ENCODE results near the gene RPS23. TPM values are rescaled to one million over a fixed set of nuclear protein-coding genes. Genes with fewer than 3 reads are reported as not detected.

Gene RPS23
- total and polyA plus RNA-seq, 2 experiments from 2014 or later = 2,261 to 3,526 TPM

GRCh38 chr5:82257729-82258128 lies 20.4 kb downstream of the RPS23 start:
- no peak overlapping the region for H3K4me3 ChIP-seq
- H3K4me1 ChIP-seq (ENCODE audit: insufficient read depth) = no peaks in the 10 kb centered on the region; the same call in 1 of the 2 replicates
- no peaks in the 10 kb centered on the region for H3K27me3 Mint-ChIP-seq (ENCODE audit: insufficient read depth, low read depth, poor library complexity)
- H3F3A ChIP-seq (replicated peaks; ENCODE audit: low read depth) = no peaks in the 10 kb centered on the region
- peaks cover 23% of the 10 kb centered on the region for H3K4me1 Mint-ChIP-seq
- no peaks in the 10 kb centered on the region for H3K36me3 ChIP-seq (ENCODE audit: insufficient read depth)
- no peak overlapping the region for H3K4me3 Mint-ChIP-seq
- H3K9me2 ChIP-seq (ENCODE audit: insufficient read depth) = no peaks in the 10 kb centered on the region
- peak; percentile 79 for ATAC-seq
- peak overlapping the region; percentile 23; the same call in 1 of the 2 replicates for H3K27ac ChIP-seq (ENCODE audit: low read depth)
- peak; percentile 53 for DNase-seq (ENCODE audit: low spot score)
- peak overlapping the region; percentile 33 for H3K27ac Mint-ChIP-seq
- no peaks in the 10 kb centered on the region for H4K20me1 ChIP-seq (replicated peaks; ENCODE audit: insufficient read depth)
- no peaks in the 10 kb centered on the region for H3K27me3 ChIP-seq (ENCODE audit: insufficient read depth)
- no peak overlapping the region for H2AFZ ChIP-seq
- no peaks in the 10 kb centered on the region for H3K36me3 Mint-ChIP-seq (ENCODE audit: low read depth)
- TF ChIP-seq ZNF462 (CRISPR knock-in tag; IDR thresholded peaks at IDR 0.05) (peak; percentile 59; the same call in 1 of the 2 replicates), EZH2 (IDR thresholded peaks at IDR 0.05; ENCODE audit: low read depth, unreplicated experiment) (no peak), POLR2AphosphoS5 (IDR thresholded peaks at IDR 0.05; ENCODE audit: low read depth) (no peak)
- H3K9me3 Mint-ChIP-seq = no peaks in the 10 kb centered on the region
- no peak overlapping the region for H3K4me2 ChIP-seq
- H3K79me2 ChIP-seq (replicated peaks; ENCODE audit: insufficient read depth) = no peaks in the 10 kb centered on the region

GRCh38 chr5:82257247-82257646 lies 20.9 kb downstream of the RPS23 start:
- Histone ChIP-seq H3K4me2 (no peak overlapping the region), H3K27ac (ENCODE audit: low read depth) (no peak overlapping the region), H3K4me1 (ENCODE audit: insufficient read depth) (no peaks in the 10 kb centered on the region; the same call in 1 of the 2 replicates), H3K4me3 (no peak overlapping the region), H3K79me2 (replicated peaks; ENCODE audit: insufficient read depth) (no peaks in the 10 kb centered on the region), H3K36me3 (ENCODE audit: insufficient read depth) (no peaks in the 10 kb centered on the region), H3F3A (replicated peaks; ENCODE audit: low read depth) (no peaks in the 10 kb centered on the region), H2AFZ (no peak overlapping the region), H3K9me2 (ENCODE audit: insufficient read depth) (no peaks in the 10 kb centered on the region), H4K20me1 (replicated peaks; ENCODE audit: insufficient read depth) (no peaks in the 10 kb centered on the region), H3K27me3 (ENCODE audit: insufficient read depth) (no peaks in the 10 kb centered on the region)
- Mint-ChIP-seq H3K9me3 (no peaks in the 10 kb centered on the region), H3K27me3 (ENCODE audit: insufficient read depth, low read depth, poor library complexity) (no peaks in the 10 kb centered on the region), H3K36me3 (ENCODE audit: low read depth) (no peaks in the 10 kb centered on the region), H3K4me1 (peaks cover 23% of the 10 kb centered on the region), H3K27ac (no peak overlapping the region), H3K4me3 (no peak overlapping the region)
- peak; percentile 84 for ATAC-seq
- peak; percentile 52 for DNase-seq (ENCODE audit: low spot score)
- TF ChIP-seq EZH2 (IDR thresholded peaks at IDR 0.05; ENCODE audit: low read depth, unreplicated experiment) (no peak), EZH2phosphoT487 (IDR thresholded peaks at IDR 0.05; ENCODE audit: unreplicated experiment) (no peak), REST (IDR thresholded peaks at IDR 0.05; ENCODE audit: unreplicated experiment) (no peak), ZNF331 (CRISPR knock-in tag; IDR thresholded peaks at IDR 0.05; ENCODE audit: low read depth) (no peak)

Data from GM23338 (cell line).